ENCODE results near the gene KRT12. TPM values are rescaled to one million over a fixed set of nuclear protein-coding genes. Genes with fewer than 3 reads are reported as not detected.

KRT12 gene
- not detected in 2 replicates for total RNA-seq

GRCh38 chr17:40866838-40867237 lies at the start of gene KRT12:
Gene KRT12 (minus strand): TSS chr17:40867223. CDS start chr17:40867186, 37 bp downstream.

GRCh38 chr17:40884708-40885512 lies 17.9 kb upstream of the KRT12 start, which contains the start of gene KRT20:
Gene KRT20 (minus strand): TSS chr17:40885242. CDS start chr17:40885185, 57 bp downstream.

DNA sequence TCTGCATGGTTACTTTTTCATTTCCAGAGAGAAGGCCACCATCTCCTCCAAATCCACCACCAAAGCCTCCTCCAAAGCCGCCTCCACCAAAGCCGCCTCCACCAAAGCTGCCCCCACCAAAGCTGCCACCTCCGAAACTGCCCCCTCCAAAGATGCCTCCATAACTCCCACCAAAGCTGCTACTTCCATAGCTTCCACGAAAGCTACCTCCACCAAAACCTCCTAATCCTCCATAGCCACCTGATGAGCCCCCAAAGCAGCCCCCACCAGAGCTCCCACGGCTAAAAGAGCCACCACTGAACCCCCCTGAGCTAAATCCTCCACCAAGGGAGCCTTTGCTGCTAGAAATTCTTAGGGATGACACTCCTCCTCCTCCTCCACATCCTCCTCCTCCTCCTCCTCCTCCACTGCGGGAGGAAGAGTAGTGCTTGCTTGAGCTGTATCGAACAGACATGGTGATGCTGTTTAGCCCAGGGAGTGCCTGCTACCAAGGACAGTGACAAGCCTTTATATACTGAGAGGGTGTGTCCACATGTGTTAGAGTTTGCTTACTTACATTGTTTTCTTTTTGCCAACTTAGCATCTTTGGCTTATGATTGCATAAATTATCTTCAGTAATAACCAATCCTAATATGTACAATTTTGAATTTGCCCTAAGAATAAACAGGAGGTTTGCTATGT lies 44.8 kb downstream of the KRT12 start, which contains the start of gene KRT10:
Gene KRT10 (minus strand): TSS at position 483 of the 681 bp plus-strand sequence. CDS start 29 bp downstream, at position 454.

Other genes starting within 250 kb of the KRT12 start
- gene SMARCE1, start 219.4 kb downstream of the KRT12 start, total RNA-seq, result 46.6 and 56.6 TPM in 2 replicates
- gene KRT222, start 202.0 kb downstream of the KRT12 start, total RNA-seq, result not detected in 2 replicates
- gene KRT24, start 163.5 kb downstream of the KRT12 start, total RNA-seq, result not detected in 2 replicates
- gene KRT25, start 111.9 kb downstream of the KRT12 start, total RNA-seq, result not detected in 2 replicates
- not detected in 2 replicates for gene KRT26, start 95.0 kb downstream of the KRT12 start, total RNA-seq
- not detected in 2 replicates for gene KRT27, start 84.7 kb downstream of the KRT12 start, total RNA-seq
- gene KRT28, start 67.3 kb downstream of the KRT12 start, total RNA-seq, result not detected in 2 replicates
- gene KRT10, start 44.6 kb downstream of the KRT12 start, total RNA-seq, result 3.1 and 4.3 TPM in 2 replicates
- gene KRT20, start 18.0 kb upstream of the KRT12 start, total RNA-seq, result not detected in 2 replicates
- gene KRT23, start 70.4 kb upstream of the KRT12 start, total RNA-seq, result not detected in 2 replicates
- gene KRT39, start 99.7 kb upstream of the KRT12 start, total RNA-seq, result not detected in 2 replicates
- gene KRT40, start 117.1 kb upstream of the KRT12 start, total RNA-seq, result not detected in 2 replicates
- gene KRTAP3-3, start 126.9 kb upstream of the KRT12 start, total RNA-seq, result not detected in 2 replicates
- gene KRTAP3-2, start 132.7 kb upstream of the KRT12 start, total RNA-seq, result not detected in 2 replicates
- gene KRTAP3-1, start 141.9 kb upstream of the KRT12 start, total RNA-seq, result not detected in 2 replicates
- 0.72 and 1.6 TPM in 2 replicates for gene KRTAP1-5, start 160.0 kb upstream of the KRT12 start, total RNA-seq
- not detected in 2 replicates for gene KRTAP1-4, start 163.0 kb upstream of the KRT12 start, total RNA-seq
- gene KRTAP1-3, start 167.7 kb upstream of the KRT12 start, total RNA-seq, result not detected in 2 replicates
- not detected in 2 replicates for gene KRTAP1-1, start 174.2 kb upstream of the KRT12 start, total RNA-seq
- not detected in 2 replicates for gene KRTAP2-1, start 180.1 kb upstream of the KRT12 start, total RNA-seq
- gene KRTAP2-2, start 188.0 kb upstream of the KRT12 start, total RNA-seq, result not detected in 2 replicates
- 0.56 TPM in 1 of 2 replicates, not detected in the other for gene KRTAP2-3, start 192.9 kb upstream of the KRT12 start, total RNA-seq
- gene KRTAP2-4, start 198.7 kb upstream of the KRT12 start, total RNA-seq, result not detected in 2 replicates
- gene KRTAP4-7, start 216.9 kb upstream of the KRT12 start, total RNA-seq, result not detected in 2 replicates
- gene KRTAP4-8, start 230.9 kb upstream of the KRT12 start, total RNA-seq, result not detected in 2 replicates
- not detected in 2 replicates for gene KRTAP4-16, start 235.0 kb upstream of the KRT12 start, total RNA-seq
- gene KRTAP4-9, start 238.2 kb upstream of the KRT12 start, total RNA-seq, result not detected in 2 replicates

All from smooth muscle cell of the pulmonary artery (primary cell).